Mesodermal cell (in vitro differentiated cells): ENCODE measurements around the gene PPA1.

Source experiments
- H3K27ac ChIP-seq: 2 replicates; pipeline ENCODE4 v1.7.0; 2013; ENCODE audit warnings: mild to moderate bottlenecking, low read depth, low read length, moderate library complexity; ENCODE audit not compliant: severe bottlenecking
- H3K36me3 ChIP-seq: 2 replicates; pipeline ENCODE4 v1.7.1; 2013; ENCODE audit warnings: mild to moderate bottlenecking, low read length, moderate library complexity; ENCODE audit not compliant: control insufficient read depth, insufficient read depth
- H3K4me1 ChIP-seq: one replicate; pipeline ENCODE4 v1.7.1; 2013; ENCODE audit warnings: mild to moderate bottlenecking, low read length; ENCODE audit not compliant: insufficient read depth, control insufficient read depth, poor library complexity, severe bottlenecking
- H3K4me3 ChIP-seq: 2 replicates; pipeline ENCODE4 v1.7.0; 2013; ENCODE audit warnings: low read length, control low read depth, mild to moderate bottlenecking; ENCODE audit not compliant: insufficient read depth, poor library complexity, severe bottlenecking; ENCODE audit errors: extremely low read depth
- H3K9me3 ChIP-seq: 2 replicates; pipeline ENCODE4 v1.7.1; 2013; ENCODE audit warnings: mild to moderate bottlenecking, low read length, moderate library complexity; ENCODE audit not compliant: control insufficient read depth
- WGBS, 2 experiments: methylation state at CpG; one replicate each; pipeline ENCODE4 v1.1.5; 2013; ENCODE audit warnings: missing lambda C conversion rate in 2 of 2; ENCODE audit not compliant: insufficient coverage in 2 of 2; 5-methylcytosine and 5-hydroxymethylcytosine counted together

PPA1 gene

GRCh38 chr10:70206762-70207161 is 26.5 kb downstream of the PPA1 start:
- WGBS, 2 experiments = no CpG with 5 or more reads among the region's 5 CpGs
- Histone ChIP-seq H3K4me1 (no peaks in the 10 kb centered on the region), H3K36me3 (peaks cover 79% of the 10 kb centered on the region), H3K27ac (no peak overlapping the region), H3K9me3 (no peaks in the 10 kb centered on the region), H3K4me3 (no peak overlapping the region)

GRCh38 chr10:70201105-70201504 is 32.1 kb downstream of the PPA1 start:
- Histone ChIP-seq H3K9me3 (no peaks in the 10 kb centered on the region), H3K36me3 (peaks cover 62% of the 10 kb centered on the region), H3K4me1 (no peaks in the 10 kb centered on the region), H3K4me3 (no peak overlapping the region), H3K27ac (no peak overlapping the region)
- no CpG with 5 or more reads among the region's 1 CpG for WGBS, 2 experiments

- H3K27ac ChIP-seq = no peak overlapping the region
- no peak overlapping the region for H3K4me3 ChIP-seq
- no peaks in the 10 kb centered on the region for H3K4me1 ChIP-seq
- WGBS, 2 experiments = 74 to 100% methylated on average over 3 of the region's 5 CpGs
- peaks cover 51% of the 10 kb centered on the region for H3K36me3 ChIP-seq
- H3K9me3 ChIP-seq = no peaks in the 10 kb centered on the region
These were observed 34.3 kb downstream of the PPA1 start for GRCh38 chr10:70198696-70199466.

- no peaks in the 10 kb centered on the region for H3K9me3 ChIP-seq
- H3K27ac ChIP-seq = no peak overlapping the region
- peaks cover 42% of the 10 kb centered on the region for H3K36me3 ChIP-seq
- 80 to 94% methylated on average over 3 to 4 of the region's 7 CpGs for WGBS, 2 experiments
- no peaks in the 10 kb centered on the region for H3K4me1 ChIP-seq
- no peak overlapping the region for H3K4me3 ChIP-seq
These were observed 35.8 kb downstream of the PPA1 start for GRCh38 chr10:70197235-70197945.

GRCh38 chr10:70193391-70193844 is 39.8 kb downstream of the PPA1 start:
- Histone ChIP-seq H3K4me1 (no peaks in the 10 kb centered on the region), H3K4me3 (no peak overlapping the region), H3K36me3 (peaks cover 8% of the 10 kb centered on the region), H3K9me3 (no peaks in the 10 kb centered on the region), H3K27ac (no peak overlapping the region)
- 96 to 98% methylated on average over 5 to 7 of the region's 7 CpGs for WGBS, 2 experiments

DNA sequence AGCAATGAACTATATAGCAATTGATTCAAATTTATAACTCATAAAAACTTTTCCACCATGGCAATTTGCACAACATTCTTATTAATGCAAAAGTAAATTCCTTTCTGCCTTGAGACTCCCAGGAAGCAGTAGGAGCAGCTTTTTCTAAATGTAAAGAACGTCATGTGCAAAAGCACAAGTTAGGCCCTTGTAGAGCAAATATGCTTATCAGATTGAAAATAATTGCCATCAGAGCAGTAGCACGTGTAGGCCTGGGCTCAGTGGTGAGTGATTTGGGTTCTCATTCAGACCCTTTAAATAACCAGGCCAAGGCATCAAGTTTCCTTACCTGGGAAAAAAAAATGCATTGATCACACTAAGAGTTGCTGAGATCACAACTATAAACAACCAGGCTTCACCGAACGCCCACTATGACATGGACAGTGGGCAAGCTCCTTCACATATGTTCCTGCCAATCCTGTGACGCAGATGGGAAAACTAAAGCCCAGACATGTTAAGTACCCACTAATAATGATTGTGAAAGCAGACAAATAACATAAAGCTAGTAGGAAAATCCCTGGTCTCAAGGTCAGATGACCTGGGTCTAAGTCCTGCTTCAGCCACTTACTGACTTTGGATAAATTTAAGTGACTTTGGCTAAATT is 40.8 kb downstream of the PPA1 start:
- H3K27ac ChIP-seq = no peak overlapping the region
- H3K4me1 ChIP-seq = no peaks in the 10 kb centered on the region
- H3K9me3 ChIP-seq = no peaks in the 10 kb centered on the region
- 87 to 97% methylated on average over 3 to 4 of the region's 5 CpGs for WGBS, 2 experiments
- no peak overlapping the region for H3K4me3 ChIP-seq
- H3K36me3 ChIP-seq = peaks cover under 1% of the 10 kb centered on the region

- no peaks in the 10 kb centered on the region for H3K36me3 ChIP-seq
- no peaks in the 10 kb centered on the region for H3K9me3 ChIP-seq
- no peak overlapping the region for H3K4me3 ChIP-seq
- H3K27ac ChIP-seq = no peak overlapping the region
- H3K4me1 ChIP-seq = no peaks in the 10 kb centered on the region
These were observed 41.3 kb downstream of the PPA1 start for GRCh38 chr10:70191972-70192305.

GRCh38 chr10:70191161-70191971 is 41.9 kb downstream of the PPA1 start:
- Histone ChIP-seq H3K4me3 (no peak overlapping the region), H3K27ac (no peak overlapping the region), H3K4me1 (no peaks in the 10 kb centered on the region), H3K9me3 (no peaks in the 10 kb centered on the region), H3K36me3 (no peaks in the 10 kb centered on the region)
- 88 to 94% methylated on average over 2 of the region's 4 CpGs for WGBS, 2 experiments

DNA sequence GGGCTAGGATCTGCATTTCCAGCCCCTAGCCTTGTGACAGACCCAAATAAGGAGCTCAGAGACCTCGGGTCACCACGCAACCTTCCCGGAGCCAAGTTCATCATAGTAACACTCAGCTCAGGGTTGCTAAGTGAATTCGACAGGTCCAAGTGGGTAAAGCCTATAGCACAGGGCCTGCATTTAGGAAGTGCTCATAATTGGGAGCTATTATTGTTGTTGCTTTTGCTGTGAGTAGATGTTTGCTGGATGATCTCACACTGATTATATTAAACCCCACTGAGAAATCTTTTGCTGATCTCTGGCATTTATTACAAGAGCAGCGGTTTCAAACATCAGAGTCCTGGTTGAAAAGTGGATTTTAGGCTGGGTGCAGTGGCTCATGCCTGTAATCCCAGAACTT is 42.6 kb downstream of the PPA1 start:
- Histone ChIP-seq H3K36me3 (no peaks in the 10 kb centered on the region), H3K4me3 (no peak overlapping the region), H3K27ac (no peak overlapping the region), H3K4me1 (no peaks in the 10 kb centered on the region), H3K9me3 (no peaks in the 10 kb centered on the region)
- 88 to 94% methylated on average over 4 of the region's 5 CpGs for WGBS, 2 experiments

DNA sequence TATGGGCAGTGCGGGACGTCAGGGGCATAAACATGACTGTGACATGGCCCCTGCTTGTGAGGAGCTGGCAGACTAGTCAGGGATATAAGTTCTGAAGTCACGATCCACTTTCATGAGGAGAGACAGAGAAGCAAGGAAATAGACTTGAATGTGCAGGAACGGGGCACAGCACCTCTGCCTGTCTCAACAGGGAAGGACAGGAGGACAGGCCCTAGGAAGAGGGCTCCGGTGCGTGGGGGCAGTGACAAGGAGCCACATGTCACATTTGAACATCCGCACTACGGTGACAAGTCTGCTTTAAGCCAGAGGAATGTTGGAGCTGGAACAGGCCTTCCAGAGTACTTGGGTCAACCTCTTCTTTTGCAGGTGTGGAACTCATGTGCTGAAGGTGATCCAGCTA is 43.1 kb downstream of the PPA1 start:
- no peaks in the 10 kb centered on the region for H3K4me1 ChIP-seq
- no peak overlapping the region for H3K27ac ChIP-seq
- 95 to 98% methylated on average over 8 of the region's 8 CpGs for WGBS, 2 experiments
- no peaks in the 10 kb centered on the region for H3K9me3 ChIP-seq
- H3K36me3 ChIP-seq = no peaks in the 10 kb centered on the region
- no peak overlapping the region for H3K4me3 ChIP-seq
